Measurements from ENCODE around the gene SCNN1B. TPM values are rescaled to one million over a fixed set of nuclear protein-coding genes. Genes with fewer than 3 reads are reported as not detected.
"Not testable (repeated sequence)": the region's sequence is repeated elsewhere in the genome, so short reads cannot be mapped to it uniquely, and the experiment has no call there.

SCNN1B gene
- polyA plus RNA-seq, 1 donor, result 0.16 TPM

GRCh38 chr16:23354246-23354645 is 52.1 kb downstream of the SCNN1B start:
- no peak for DNase-seq (ENCODE audit: low read depth)

DNA sequence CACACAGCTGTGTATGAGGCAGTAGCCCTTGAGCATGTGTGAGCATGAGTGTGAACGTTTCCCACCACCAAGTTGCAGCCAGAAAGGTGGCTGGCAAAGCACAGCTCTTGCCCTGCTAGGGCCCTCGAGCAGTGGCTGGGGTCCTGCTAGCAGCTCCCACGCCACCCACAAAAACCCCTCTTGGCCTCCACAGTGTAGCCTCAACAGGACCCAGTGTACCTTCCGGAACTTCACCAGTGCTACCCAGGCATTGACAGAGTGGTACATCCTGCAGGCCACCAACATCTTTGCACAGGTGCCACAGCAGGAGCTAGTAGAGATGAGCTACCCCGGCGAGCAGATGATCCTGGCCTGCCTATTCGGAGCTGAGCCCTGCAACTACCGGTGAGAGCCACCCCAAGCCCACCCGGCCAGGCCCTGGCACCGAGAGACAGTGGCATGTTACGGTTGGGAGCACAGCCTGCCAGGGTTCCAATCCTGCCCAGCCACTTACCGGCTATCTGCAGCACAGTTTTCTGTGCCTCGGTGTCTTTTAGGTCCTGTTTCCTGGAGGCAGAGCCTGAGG is 53.1 kb downstream of the SCNN1B start:
- DNase-seq (ENCODE audit: low read depth), result no peak

- no peak for DNase-seq (ENCODE audit: low read depth)
These were observed 54.8 kb downstream of the SCNN1B start for GRCh38 chr16:23356941-23357340.

DNA sequence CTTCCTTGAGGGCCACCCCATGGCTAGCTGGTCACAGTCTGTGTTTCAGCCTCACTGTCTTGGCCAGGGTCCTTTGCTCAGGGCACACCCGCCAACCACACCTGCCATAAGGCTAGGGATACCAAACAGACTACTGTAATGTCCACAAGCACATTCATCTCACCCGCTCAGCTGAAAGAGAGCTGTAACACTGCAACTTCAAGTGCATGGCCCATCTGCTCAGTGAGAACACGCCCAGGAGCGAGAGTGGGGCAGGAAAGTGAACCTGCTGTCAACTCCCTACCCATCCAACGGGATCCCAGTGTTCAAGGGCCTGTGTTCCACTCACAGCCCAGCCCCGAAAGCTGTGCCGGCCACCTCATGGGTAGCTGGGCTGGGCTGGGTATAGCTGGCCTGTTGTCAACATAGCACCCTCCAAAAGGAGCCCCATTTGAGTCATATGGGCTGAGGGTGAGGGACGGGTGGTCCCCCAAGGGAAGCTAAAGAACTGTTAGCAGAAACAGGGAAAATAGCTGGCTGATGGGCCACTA is 55.7 kb downstream of the SCNN1B start:
- no peak for DNase-seq (ENCODE audit: low read depth)

DNA sequence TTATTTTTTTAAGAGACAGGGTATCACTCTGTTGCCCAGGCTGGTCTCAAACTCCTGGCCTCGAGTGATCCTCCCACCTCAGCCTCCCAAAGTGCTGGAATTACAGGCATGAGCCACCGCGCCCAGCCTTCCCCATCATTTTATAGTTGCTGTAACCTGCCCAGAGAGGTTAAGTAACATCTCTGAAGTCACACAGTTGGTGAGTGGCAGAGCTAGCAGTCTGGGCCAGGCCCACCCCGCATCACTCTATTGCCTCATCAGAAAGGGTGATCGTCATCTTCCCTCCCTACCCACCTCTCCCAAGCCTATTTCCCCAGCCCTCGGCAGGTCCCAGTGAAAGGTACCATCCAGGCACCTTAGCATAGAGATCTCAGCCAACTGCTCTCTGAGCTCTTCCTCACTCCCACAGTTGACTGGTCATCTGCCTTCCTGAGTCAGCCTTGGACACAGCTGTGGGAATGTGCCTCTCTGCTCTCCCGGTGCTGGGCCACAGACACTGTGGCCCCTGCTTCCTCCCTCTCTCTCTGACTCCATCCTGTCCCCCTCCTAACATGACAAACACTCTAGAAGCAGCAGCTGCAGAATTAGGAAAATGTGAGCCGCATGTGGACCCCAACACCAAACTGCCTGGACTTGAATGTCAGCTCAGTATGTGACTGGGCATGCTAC is 57.1 kb downstream of the SCNN1B start:
- DNase-seq (ENCODE audit: low read depth), result no peak

DNA sequence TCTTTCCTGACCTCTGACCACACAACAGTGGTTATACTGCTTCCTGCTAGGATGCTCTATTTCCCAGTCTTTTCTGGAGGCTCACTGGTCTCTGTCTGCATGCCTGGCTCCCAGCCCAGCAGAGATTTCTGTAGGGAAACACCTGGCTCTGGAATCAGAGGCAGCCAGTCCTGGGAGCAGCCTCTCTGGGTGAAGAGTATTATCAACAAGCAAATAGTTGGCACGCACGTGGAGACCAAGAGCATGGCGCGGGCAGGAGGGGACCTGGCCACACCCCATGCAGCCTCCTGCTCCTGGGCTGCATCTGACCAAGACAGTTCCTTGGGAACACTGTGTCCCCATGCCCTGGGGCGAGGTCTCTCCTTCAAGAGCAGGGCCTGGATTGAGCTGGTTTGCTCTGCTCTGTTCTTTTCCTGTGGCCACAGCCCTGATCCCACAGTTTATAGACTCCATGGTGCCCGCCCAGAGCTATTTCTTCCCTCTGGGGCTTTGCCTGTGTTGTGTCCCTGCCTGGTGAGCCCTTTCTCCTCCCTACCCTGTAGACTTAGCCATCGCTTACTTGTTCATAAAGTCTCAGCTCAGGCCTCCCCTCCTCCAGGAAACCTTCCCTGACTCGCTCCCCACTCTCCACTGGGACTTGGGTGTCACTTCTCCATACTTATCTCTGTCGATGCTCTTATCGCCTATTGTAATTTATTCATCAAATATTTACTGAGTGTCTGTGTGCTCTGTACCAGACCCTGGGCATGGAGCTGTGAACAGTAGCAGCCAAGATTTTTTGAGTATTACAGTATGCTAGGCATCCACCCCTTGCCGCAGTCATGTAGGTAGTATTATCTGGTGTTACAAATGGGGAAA is 60.6 kb downstream of the SCNN1B start:
- DNase-seq (ENCODE audit: low read depth), result no peak

DNA sequence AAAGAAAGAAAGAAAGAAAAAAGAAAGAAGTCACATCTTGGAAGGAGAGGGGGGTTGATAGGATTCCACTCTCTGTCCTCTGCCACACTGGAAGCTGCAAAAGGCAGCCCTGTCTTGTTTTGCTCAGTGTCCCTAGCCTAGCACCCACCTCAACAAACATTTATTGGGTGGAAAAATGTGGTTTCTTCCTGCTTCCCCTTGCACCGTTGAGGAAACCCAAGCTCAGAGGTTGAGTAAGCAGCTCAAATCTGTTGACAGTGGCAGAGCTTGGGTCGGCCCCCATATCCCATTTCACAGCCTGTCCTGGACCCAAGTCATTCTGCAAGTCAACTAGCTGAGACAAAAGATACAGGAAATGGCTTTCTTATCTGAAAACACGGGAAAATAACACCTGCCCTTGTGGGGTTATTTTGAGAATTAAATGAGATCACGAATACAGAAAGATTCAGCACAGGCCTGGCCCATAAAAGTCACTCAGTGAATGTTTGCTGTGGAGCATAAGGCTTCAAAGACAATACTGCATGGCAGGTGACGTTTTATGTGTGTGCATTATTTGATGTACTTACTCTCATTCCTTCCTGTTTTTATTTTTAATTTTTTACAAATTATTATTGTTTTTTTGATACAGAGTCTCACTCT is 63.6 kb downstream of the SCNN1B start:
- no peak for DNase-seq (ENCODE audit: low read depth)

DNA sequence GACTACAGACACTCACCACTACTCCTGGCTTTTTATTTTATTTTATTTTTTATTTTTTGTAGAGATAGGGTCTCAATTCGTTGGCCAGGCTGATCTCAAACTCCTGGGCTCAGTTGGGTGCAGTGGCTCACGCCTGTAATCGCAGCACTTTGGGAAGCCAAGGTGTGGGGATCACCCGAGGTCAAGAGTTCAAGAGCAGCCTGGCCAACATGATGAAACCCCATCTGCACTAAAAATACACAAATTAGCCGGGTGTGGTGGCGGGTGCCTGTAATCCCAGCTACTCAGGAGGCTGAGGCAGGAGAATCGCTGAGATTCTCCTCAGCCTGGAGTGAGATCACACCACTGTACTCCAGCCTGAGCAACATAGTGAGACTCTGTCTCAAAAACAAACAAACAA is 64.2 kb downstream of the SCNN1B start:
- not testable (repeated sequence) for DNase-seq (ENCODE audit: low read depth)

- no peak for DNase-seq (ENCODE audit: low read depth)
These were observed 65.5 kb downstream of the SCNN1B start for GRCh38 chr16:23367564-23367963.

DNA sequence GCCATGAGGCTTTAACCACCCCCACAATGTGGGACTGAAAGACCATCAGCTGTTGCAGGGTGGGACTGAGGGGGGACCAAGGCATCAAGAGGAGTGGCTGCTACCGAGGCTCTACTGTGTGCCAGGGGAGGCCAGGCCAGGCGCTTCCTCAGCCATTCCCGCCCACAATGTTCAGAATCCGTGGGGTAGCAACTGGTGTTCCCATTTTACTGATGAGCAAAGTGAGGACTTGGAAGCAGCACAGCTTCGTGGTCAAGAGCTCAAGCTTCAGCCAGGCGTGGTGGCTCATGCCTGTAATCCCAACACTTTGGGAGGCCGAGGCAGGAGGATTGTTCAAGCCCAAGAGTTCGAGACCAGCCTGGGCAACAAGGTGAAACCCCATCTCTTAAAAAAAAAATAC is 65.9 kb downstream of the SCNN1B start:
- no peak for DNase-seq (ENCODE audit: low read depth)

GRCh38 chr16:23368469-23368868 is 66.4 kb downstream of the SCNN1B start:
- no peak for DNase-seq (ENCODE audit: low read depth)

DNA sequence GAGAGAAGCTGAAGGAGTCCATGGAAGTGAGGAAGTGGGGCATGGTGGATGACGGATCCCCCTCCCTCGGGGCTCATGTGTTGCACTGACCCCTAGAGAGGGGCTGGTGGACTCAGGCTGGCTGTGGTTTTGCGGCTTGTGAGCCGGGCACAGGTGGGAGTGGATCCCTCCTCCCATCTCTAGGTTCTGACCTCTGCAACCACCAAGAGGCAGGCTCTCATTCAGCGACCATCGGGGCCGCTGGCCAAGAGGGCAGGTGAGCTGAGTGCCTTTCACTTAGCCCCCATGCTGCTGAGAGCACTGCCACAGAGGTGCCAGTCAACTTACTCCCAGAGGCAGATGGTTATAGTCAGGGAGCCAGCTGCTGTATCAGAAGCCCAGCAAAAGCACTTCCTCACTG is 67.3 kb downstream of the SCNN1B start:
- no peak for DNase-seq (ENCODE audit: low read depth)

DNA sequence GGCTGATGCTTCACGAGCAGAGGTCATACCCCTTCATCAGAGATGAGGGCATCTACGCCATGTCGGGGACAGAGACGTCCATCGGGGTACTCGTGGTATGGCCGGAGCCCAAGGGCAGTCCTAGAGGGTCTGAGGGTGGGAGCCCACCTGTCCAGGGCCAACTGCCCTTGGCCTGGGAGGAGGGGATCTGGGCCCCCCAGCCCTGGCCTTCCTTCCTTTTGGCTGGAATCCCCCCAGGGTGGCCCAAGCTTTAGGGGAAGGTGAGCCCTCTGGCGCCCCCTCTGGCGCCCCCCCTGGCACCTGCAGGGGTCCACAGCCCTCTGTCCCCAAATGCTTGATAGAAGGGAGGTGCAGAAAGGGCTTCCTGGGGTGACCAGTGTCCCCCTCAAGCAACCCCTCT is 69.3 kb downstream of the SCNN1B start:
- DNase-seq (ENCODE audit: low read depth), result no peak

- no peak for DNase-seq (ENCODE audit: low read depth)
These were observed 71.5 kb downstream of the SCNN1B start for GRCh38 chr16:23373436-23374219.

- DNase-seq (ENCODE audit: low read depth), result no peak
These were observed 72.8 kb downstream of the SCNN1B start for GRCh38 chr16:23374721-23375510.

GRCh38 chr16:23375643-23376042 is 73.5 kb downstream of the SCNN1B start:
- no peak for DNase-seq (ENCODE audit: low read depth)

- no peak for DNase-seq (ENCODE audit: low read depth)
These were observed 75.2 kb downstream of the SCNN1B start for GRCh38 chr16:23377071-23377931.

DNA sequence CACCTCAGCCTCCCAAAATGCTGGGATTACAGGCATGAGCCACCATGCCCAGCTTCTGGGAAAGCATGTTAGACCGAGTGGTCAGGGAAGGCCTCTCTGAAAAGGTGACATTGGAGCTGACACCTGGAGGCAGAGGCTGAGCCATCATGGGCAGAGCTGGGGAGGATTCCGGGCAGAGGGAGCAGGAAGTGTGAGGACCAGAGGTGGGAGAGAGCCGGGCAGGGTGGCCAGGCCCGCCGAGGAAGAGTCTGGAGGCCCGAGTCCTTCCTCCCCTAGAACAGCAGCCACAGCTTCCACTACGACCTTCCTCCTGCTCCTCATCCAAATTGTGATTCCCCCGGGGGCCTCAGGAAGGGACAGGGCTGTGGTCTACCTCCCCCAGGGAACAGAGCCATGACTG is 76.2 kb downstream of the SCNN1B start:
- no peak for DNase-seq (ENCODE audit: low read depth)

DNA sequence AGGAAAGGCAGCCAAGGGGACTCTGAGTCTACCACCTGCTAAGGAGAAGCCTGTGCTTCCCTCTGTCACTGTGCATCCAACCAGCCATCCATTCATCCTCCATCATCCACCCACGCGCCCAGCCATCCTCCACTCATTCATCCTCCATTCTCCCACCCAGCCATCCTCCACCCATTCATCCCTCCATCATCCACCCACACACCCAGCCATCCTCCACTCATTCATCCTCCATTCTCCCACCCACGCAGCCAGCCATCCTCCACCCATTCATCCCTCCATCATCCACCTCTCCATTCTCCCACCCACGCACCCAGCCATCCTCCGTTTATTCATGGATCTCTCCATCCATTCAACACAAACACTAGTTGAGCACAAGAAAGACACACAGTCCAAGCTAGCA is 76.8 kb downstream of the SCNN1B start:
- DNase-seq (ENCODE audit: low read depth), result no peak

DNA sequence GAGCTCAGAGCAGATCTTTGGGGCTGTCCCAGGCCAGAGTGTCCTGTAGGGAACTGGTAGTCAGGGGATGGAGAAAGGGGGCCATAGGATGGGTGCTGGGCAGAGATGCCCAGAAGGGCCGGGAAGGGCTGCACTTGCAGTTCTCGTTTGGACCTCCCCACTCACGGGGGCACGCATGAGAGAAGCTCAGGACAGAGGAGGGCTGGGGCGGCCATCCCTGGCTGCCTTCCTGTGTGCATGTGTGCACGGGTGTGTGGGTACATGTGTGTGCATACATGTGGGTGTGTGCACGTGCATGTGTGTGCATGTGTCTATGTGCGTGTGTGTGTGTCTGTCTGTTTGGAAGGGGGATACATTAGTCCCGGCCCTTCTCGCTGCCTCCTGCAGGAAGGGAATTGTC is 77.6 kb downstream of the SCNN1B start:
- no peak for DNase-seq (ENCODE audit: low read depth)

Data from forelimb muscle (tissue), 1 donor.